ENCODE data around the gene GABRR3.

The GABRR3 gene

GRCh38 chr3:98035208-98035607, at the start of gene GABRR3:
TSS of gene GABRR3 (minus strand) at chr3:98035315. CDS start at chr3:98034987, 328 bp downstream.
- DNase-seq (ENCODE audit: low spot score): no peak
- TF ChIP-seq CTCF (IDR thresholded peaks at IDR 0.05; ENCODE audit: extremely low read depth, missing control alignments): no peak

DNA sequence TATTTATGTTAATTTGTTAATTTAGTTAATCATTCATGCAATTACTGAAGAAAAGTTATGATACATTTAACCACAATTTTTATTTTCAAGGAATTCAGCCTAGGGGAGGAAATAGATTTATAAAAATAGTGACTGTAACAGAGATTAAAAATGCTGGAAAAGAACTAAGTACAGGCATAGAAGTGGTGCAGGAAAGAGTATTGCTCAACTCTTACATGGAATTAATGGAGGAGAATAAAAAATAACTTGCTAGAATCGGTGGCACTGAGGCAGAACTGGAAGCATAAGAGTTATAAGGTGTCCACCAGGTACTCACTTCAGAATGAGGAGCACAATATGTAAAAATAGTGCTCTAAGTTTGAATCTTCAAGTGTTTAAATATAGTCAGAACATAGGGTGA, 38.4 kb upstream of the GABRR3 start:
- TF ChIP-seq CTCF (IDR thresholded peaks at IDR 0.05; ENCODE audit: extremely low read depth, missing control alignments): no peak
- DNase-seq (ENCODE audit: low spot score): no peak

GRCh38 chr3:98070840-98071239, 35.7 kb upstream of the GABRR3 start:
- DNase-seq (ENCODE audit: low spot score): no peak

DNA sequence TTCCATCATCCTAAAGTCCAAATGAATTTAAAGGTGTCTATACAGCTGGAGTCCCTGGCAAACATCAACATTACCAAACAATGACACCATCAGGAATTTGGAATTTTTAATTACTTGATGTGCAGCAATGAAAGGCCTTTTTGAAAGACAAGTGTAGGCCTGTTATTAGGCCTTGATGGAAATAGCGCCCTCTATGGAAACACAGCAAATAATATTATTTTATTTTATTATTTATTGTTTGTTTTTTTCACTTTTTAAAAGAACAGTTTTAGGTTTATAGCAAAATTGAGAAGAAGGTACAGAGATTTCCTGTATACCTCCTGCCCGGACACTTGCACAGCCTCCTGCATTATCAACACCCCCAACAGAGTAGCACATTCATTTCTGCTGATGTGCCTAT, 33.7 kb upstream of the GABRR3 start:
- no peak for TF ChIP-seq CTCF (IDR thresholded peaks at IDR 0.05; ENCODE audit: extremely low read depth, missing control alignments)
- no peak for DNase-seq (ENCODE audit: low spot score)

More at GRCh38 chr3:98070840-98071239, 35.7 kb upstream of the GABRR3 start:
- no peak for TF ChIP-seq CTCF (IDR thresholded peaks at IDR 0.05; ENCODE audit: extremely low read depth, missing control alignments)

GRCh38 chr3:98058244-98058960, 23.3 kb upstream of the GABRR3 start:
- TF ChIP-seq CTCF (IDR thresholded peaks at IDR 0.05; ENCODE audit: extremely low read depth, missing control alignments): no peak
- DNase-seq (ENCODE audit: low spot score): no peak

DNA sequence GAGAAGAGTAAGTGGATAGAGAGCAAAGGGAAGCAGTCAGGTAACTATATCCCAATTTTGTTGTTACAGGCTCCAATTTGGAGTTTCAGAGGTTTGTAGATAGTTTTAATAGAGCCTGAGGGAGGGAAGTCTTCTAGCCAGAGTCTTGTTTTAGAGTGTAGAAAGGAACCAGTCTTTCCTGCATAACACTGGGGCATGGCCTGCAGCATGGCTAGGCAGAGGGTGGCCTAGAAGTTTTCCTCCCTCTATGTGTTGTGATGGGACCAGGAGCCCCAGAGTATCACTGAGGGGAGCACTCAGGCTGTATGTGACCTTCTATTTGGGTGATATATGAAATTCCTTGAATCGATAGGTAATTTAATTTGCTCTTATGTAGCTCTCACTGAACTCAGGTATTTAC, 22.5 kb upstream of the GABRR3 start:
- DNase-seq (ENCODE audit: low spot score): no peak
- TF ChIP-seq CTCF (IDR thresholded peaks at IDR 0.05; ENCODE audit: extremely low read depth, missing control alignments): no peak

DNA sequence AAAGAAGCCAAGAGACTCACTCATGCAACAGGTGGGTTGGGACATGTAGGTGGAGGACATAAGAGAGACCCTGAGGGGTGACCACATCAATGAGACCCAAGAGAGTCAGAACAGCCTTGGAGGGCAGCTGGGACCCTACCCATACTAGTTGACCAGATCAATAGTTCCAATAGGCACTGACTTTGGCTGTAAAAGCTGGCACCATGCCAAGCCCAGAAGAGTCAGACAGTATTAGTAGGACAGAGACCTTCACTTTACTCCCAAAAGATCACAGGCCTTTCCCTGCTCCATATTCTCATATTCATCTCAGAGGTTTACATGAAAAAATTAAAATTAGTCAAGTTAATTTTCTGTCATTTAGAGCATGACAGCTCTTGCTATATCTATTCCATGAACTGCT, 20.9 kb upstream of the GABRR3 start:
- no peak for TF ChIP-seq CTCF (IDR thresholded peaks at IDR 0.05; ENCODE audit: extremely low read depth, missing control alignments)
- no peak for DNase-seq (ENCODE audit: low spot score)
